Neuronal stem cell (in vitro differentiated cells): ENCODE measurements around the gene CUL1.

Experiments used
- DNase-seq: peaks from one replicate; pipeline ENCODE4 v3.0.0-alpha.2; 2013; ENCODE audit warnings: low spot score
- H2AFZ ChIP-seq: one replicate; pipeline ENCODE4 v1.6.1; 2013; ENCODE audit warnings: mild to moderate bottlenecking, low read length, inconsistent platforms
- H2AK5ac ChIP-seq: 2 replicates; pipeline ENCODE4 v1.6.1; 2013; ENCODE audit warnings: low read depth, mild to moderate bottlenecking, inconsistent platforms, low read length, moderate library complexity, mixed read lengths
- H2BK120ac ChIP-seq: 2 replicates; pipeline ENCODE4 v1.6.1; 2013; ENCODE audit warnings: low read depth, mild to moderate bottlenecking, inconsistent platforms, low read length, moderate library complexity, mixed read lengths
- H2BK12ac ChIP-seq: one replicate; pipeline ENCODE4 v1.6.1; 2013; ENCODE audit warnings: low read length, inconsistent platforms
- H2BK15ac ChIP-seq: 2 replicates; pipeline ENCODE4 v1.6.1; 2013; ENCODE audit warnings: mild to moderate bottlenecking, low read length, inconsistent platforms, mixed read lengths
- H2BK5ac ChIP-seq: one replicate; pipeline ENCODE4 v1.6.1; 2013; ENCODE audit warnings: inconsistent platforms, mild to moderate bottlenecking, low read length, moderate library complexity
- H3K14ac ChIP-seq: one replicate; pipeline ENCODE4 v1.6.1; 2013; ENCODE audit warnings: low read length, inconsistent platforms
- H3K18ac ChIP-seq: 2 replicates; pipeline ENCODE4 v1.6.1; 2013; ENCODE audit warnings: low read length, inconsistent platforms
- H3K23ac ChIP-seq: 2 replicates; pipeline ENCODE4 v1.6.1; 2013; ENCODE audit warnings: low read depth, mild to moderate bottlenecking, mixed read lengths, low read length, inconsistent platforms; ENCODE audit not compliant: poor library complexity
- H3K27ac ChIP-seq: replicated peaks from 3 replicates; pipeline ENCODE4 v1.5.1; 2013; ENCODE audit warnings: low read length, inconsistent platforms
- H3K27me3 ChIP-seq, 3 experiments: 2 replicates each; pipeline ENCODE4 v1.6.1; 2013; ENCODE audit warnings: low read length in 3 of 3, mild to moderate bottlenecking in 2 of 3, inconsistent platforms in 1 of 3, low read depth in 1 of 3, mixed read lengths in 1 of 3, moderate library complexity in 1 of 3; ENCODE audit not compliant: control insufficient read depth in 3 of 3, insufficient read depth in 3 of 3
- H3K36me3 ChIP-seq, 2 donors: replicated peaks in 1 of 2; 2 replicates each; pipeline ENCODE4 v1.6.1; 2013; ENCODE audit warnings: low read length in 2 of 2; ENCODE audit not compliant: control insufficient read depth in 2 of 2, insufficient read depth in 2 of 2
- H3K4ac ChIP-seq: 2 replicates; pipeline ENCODE4 v1.6.1; 2013; ENCODE audit warnings: inconsistent platforms, mild to moderate bottlenecking, low read length, moderate library complexity
- H3K4me1 ChIP-seq, 2 donors: 1 replicate in 1 of 2; 2 replicates in 1 of 2; pipeline ENCODE4 v1.6.1; 2013; ENCODE audit warnings: low read length in 2 of 2, low read depth in 1 of 2; ENCODE audit not compliant: control insufficient read depth in 2 of 2, insufficient read depth in 1 of 2
- H3K4me2 ChIP-seq: one replicate; pipeline ENCODE4 v1.6.1; 2013; ENCODE audit warnings: mild to moderate bottlenecking, low read length, inconsistent platforms; ENCODE audit not compliant: insufficient read depth, poor library complexity, severe bottlenecking
- H3K4me3 ChIP-seq, 2 donors: 2 replicates each; pipeline ENCODE4 v1.5.1; 2013; ENCODE audit warnings: low read length in 2 of 2, mild to moderate bottlenecking in 2 of 2, inconsistent platforms in 1 of 2, moderate library complexity in 1 of 2
- H3K79me1 ChIP-seq: one replicate; pipeline ENCODE4 v1.6.1; 2013; ENCODE audit warnings: low read depth, mild to moderate bottlenecking, inconsistent platforms, low read length, moderate library complexity
- H3K9ac ChIP-seq: one replicate; pipeline ENCODE4 v1.6.1; 2013; ENCODE audit warnings: mild to moderate bottlenecking, low read depth, low read length, inconsistent platforms; ENCODE audit not compliant: poor library complexity
- H3K9me3 ChIP-seq, 2 donors: replicated peaks in 1 of 2; 2 replicates each; pipeline versions ENCODE3 to v1.6.1; 2013; ENCODE audit warnings: low read length in 2 of 2, mild to moderate bottlenecking in 2 of 2, inconsistent platforms in 1 of 2, low read depth in 1 of 2, mixed read lengths in 1 of 2, moderate library complexity in 1 of 2; ENCODE audit not compliant: control insufficient read depth in 2 of 2, insufficient read depth in 1 of 2
- H4K8ac ChIP-seq: one replicate; pipeline ENCODE4 v1.6.1; 2013; ENCODE audit warnings: low read depth, mild to moderate bottlenecking, inconsistent platforms, low read length, moderate library complexity
- H4K91ac ChIP-seq: one replicate; pipeline ENCODE4 v1.6.1; 2013; ENCODE audit warnings: low read length, low read depth, mild to moderate bottlenecking, inconsistent platforms; ENCODE audit not compliant: poor library complexity
- WGBS, 2 donors: extraction: QIAGEN DNeasy Blood & Tissue Kit; methylation state at CpG; one replicate each; pipeline ENCODE4 v1.1.7; 2013; ENCODE audit warnings: missing lambda C conversion rate in 2 of 2, mixed read lengths in 1 of 2; ENCODE audit not compliant: insufficient read length in 2 of 2, insufficient replicate concordance in 1 of 2; ENCODE audit errors: extremely low coverage in 2 of 2; 5-methylcytosine and 5-hydroxymethylcytosine counted together

The CUL1 gene

GRCh38 chr7:148738737-148739535 is 40.2 kb downstream of the CUL1 start:
- Histone ChIP-seq H2BK12ac (no peak overlapping the region), H2AFZ (no peak overlapping the region), H3K27me3 (no peaks in the 10 kb centered on the region), H2BK5ac (no peak overlapping the region), H2BK120ac (no peak overlapping the region), H4K91ac (no peak overlapping the region), H3K4ac (no peak overlapping the region), H4K8ac (no peak overlapping the region), H3K4me1 (no peaks in the 10 kb centered on the region), H2AK5ac (no peak overlapping the region), H2BK15ac (no peak overlapping the region), H3K79me1 (peaks cover 7% of the 10 kb centered on the region), H3K9ac (no peak overlapping the region), H3K27ac (no peak overlapping the region), H3K4me2 (no peak overlapping the region), H3K36me3 (peaks cover 21 to 93% of the 10 kb centered on the region in 2 donors), H3K18ac (no peak overlapping the region), H3K23ac (no peak overlapping the region), H3K14ac (no peak overlapping the region), H3K4me3 (no peak overlapping the region), H3K9me3 (peaks cover 8 to 27% of the 10 kb centered on the region in 2 donors)
- no CpG with 5 or more reads among the region's 14 CpGs for WGBS, 2 donors
- no peak for DNase-seq

- Histone ChIP-seq H3K4ac (no peak overlapping the region), H3K4me2 (no peak overlapping the region), H3K27ac (peak overlapping the region; percentile 1), H2BK120ac (no peak overlapping the region), H3K4me1 (peaks cover 0 to 10% of the 10 kb centered on the region in 2 donors), H2BK5ac (no peak overlapping the region), H3K18ac (no peak overlapping the region), H3K36me3 (peaks cover 3 to 43% of the 10 kb centered on the region in 2 donors), H4K8ac (no peak overlapping the region), H3K79me1 (peaks cover 2% of the 10 kb centered on the region), H2AK5ac (no peak overlapping the region), H3K14ac (no peak overlapping the region), H2BK12ac (no peak overlapping the region), H3K4me3 (no peak overlapping the region), H2AFZ (no peak overlapping the region), H2BK15ac (no peak overlapping the region), H3K23ac (no peak overlapping the region), H4K91ac (no peak overlapping the region), H3K9ac (no peak overlapping the region), H3K27me3 (no peaks in the 10 kb centered on the region), H3K9me3 (peaks cover 3 to 18% of the 10 kb centered on the region in 2 donors)
- WGBS, 2 donors, result no CpG with 5 or more reads among the region's 3 CpGs
- DNase-seq, result no peak
Measured at GRCh38 chr7:148746135-148746534, 47.4 kb downstream of the CUL1 start.

GRCh38 chr7:148747274-148747673 is 48.6 kb downstream of the CUL1 start:
- Histone ChIP-seq H3K4me1 (peaks cover 0 to 10% of the 10 kb centered on the region in 2 donors), H3K14ac (no peak overlapping the region), H2BK5ac (no peak overlapping the region), H3K4me2 (no peak overlapping the region), H3K4ac (no peak overlapping the region), H2AFZ (no peak overlapping the region), H3K18ac (no peak overlapping the region), H2BK12ac (no peak overlapping the region), H3K9me3 (peaks cover 3 to 10% of the 10 kb centered on the region in 2 donors), H3K4me3 (no peak overlapping the region), H3K79me1 (no peaks in the 10 kb centered on the region), H3K27me3 (no peaks in the 10 kb centered on the region), H2BK15ac (no peak overlapping the region), H3K36me3 (peaks cover 3 to 34% of the 10 kb centered on the region in 2 donors), H3K23ac (no peak overlapping the region), H2BK120ac (no peak overlapping the region), H3K9ac (no peak overlapping the region), H3K27ac (no peak overlapping the region), H4K8ac (no peak overlapping the region), H2AK5ac (no peak overlapping the region), H4K91ac (no peak overlapping the region)
- DNase-seq, result no peak
- no CpG with 5 or more reads among the region's 3 CpGs for WGBS, 2 donors

- no peak overlapping the region for H3K23ac ChIP-seq
- no peaks in the 10 kb centered on the region for H3K27me3 ChIP-seq
- peaks cover 0 to 10% of the 10 kb centered on the region in 2 donors for H3K4me1 ChIP-seq
- no peak overlapping the region for H2BK120ac ChIP-seq
- H2AFZ ChIP-seq, result no peak overlapping the region
- H2BK5ac ChIP-seq, result no peak overlapping the region
- H3K9ac ChIP-seq, result no peak overlapping the region
- H4K91ac ChIP-seq, result no peak overlapping the region
- no peak for DNase-seq
- H3K79me1 ChIP-seq, result no peaks in the 10 kb centered on the region
- H3K4ac ChIP-seq, result no peak overlapping the region
- no peak overlapping the region for H3K4me3 ChIP-seq
- peaks cover 3 to 45% of the 10 kb centered on the region in 2 donors for H3K36me3 ChIP-seq
- WGBS, 2 donors, result no CpG with 5 or more reads among the region's 8 CpGs
- no peak overlapping the region for H2BK15ac ChIP-seq
- no peak overlapping the region for H4K8ac ChIP-seq
- no peaks in the 10 kb centered on the region for H3K9me3 ChIP-seq
- H3K14ac ChIP-seq, result no peak overlapping the region
- no peak overlapping the region for H3K4me2 ChIP-seq
- H3K18ac ChIP-seq, result no peak overlapping the region
- no peak overlapping the region for H2AK5ac ChIP-seq
- H2BK12ac ChIP-seq, result no peak overlapping the region
- H3K27ac ChIP-seq, result no peak overlapping the region
Measured at GRCh38 chr7:148750442-148751355, 52.0 kb downstream of the CUL1 start.
